Measurements from ENCODE around the gene ZP4.

The ZP4 gene

GRCh38 chr1:237888143-237888542, 2.6 kb downstream of the ZP4 start:
- no peak overlapping the region for H3K27ac Mint-ChIP-seq
- no peaks in the 10 kb centered on the region for H3K36me3 Mint-ChIP-seq (ENCODE audit: low read depth)
- H3K4me3 Mint-ChIP-seq, result no peak overlapping the region
- H3K27me3 Mint-ChIP-seq (ENCODE audit: low read depth, poor library complexity), result peaks cover 29% of the 10 kb centered on the region
- no peak for DNase-seq
- no peak for TF ChIP-seq CTCF (IDR thresholded peaks at IDR 0.05)
- H3K9me3 Mint-ChIP-seq, result no peaks in the 10 kb centered on the region
- H3K4me1 Mint-ChIP-seq, result peaks cover 9% of the 10 kb centered on the region

DNA sequence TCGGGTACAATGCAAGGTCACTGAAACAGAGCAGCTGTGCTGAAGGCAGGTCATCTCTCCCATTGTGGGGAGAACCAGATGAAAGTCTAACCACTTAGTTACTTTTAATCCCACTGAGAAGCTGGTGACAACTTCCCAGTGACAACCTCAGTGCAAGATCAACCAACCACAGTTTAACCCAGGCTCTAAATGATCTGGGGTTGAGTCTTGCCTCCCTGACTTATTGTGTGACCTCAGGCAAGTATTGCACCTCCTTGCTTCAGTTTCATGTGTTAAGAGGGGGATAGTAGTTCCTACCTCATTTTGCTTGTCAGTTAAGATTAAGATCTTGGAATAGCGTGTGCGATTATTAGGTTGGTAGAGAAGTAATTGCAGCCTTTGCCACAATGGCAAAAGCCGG, 3.2 kb downstream of the ZP4 start:
- Mint-ChIP-seq H3K36me3 (ENCODE audit: low read depth) (no peaks in the 10 kb centered on the region), H3K4me1 (peaks cover 9% of the 10 kb centered on the region), H3K4me3 (no peak overlapping the region), H3K27me3 (ENCODE audit: low read depth, poor library complexity) (peaks cover 23% of the 10 kb centered on the region), H3K9me3 (no peaks in the 10 kb centered on the region), H3K27ac (no peak overlapping the region)
- no peak for TF ChIP-seq CTCF (IDR thresholded peaks at IDR 0.05)
- no peak for DNase-seq

DNA sequence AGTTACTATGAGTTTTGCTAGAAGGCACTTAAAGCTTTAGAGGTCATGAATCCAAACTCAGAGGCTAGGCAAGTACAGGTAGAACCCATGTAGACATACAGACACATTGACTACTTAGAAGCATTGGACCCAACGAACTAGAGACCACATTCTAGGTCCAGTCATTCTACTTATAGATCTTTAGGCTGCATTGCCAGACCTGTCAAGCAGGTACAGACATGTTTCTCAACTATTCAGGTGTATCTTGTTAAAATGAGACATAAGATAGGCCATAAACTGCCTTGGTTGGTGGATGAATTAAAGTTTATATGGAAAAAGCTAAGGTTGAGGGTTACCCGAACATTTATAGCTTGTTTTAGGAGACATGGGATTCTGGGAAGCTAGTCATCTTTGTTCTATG, 6.5 kb downstream of the ZP4 start:
- DNase-seq, result no peak
- H3K27ac Mint-ChIP-seq, result no peak overlapping the region
- peaks cover 9% of the 10 kb centered on the region for H3K4me1 Mint-ChIP-seq
- peaks cover 21% of the 10 kb centered on the region for H3K27me3 Mint-ChIP-seq (ENCODE audit: low read depth, poor library complexity)
- no peak for TF ChIP-seq CTCF (IDR thresholded peaks at IDR 0.05)
- H3K36me3 Mint-ChIP-seq (ENCODE audit: low read depth), result no peaks in the 10 kb centered on the region
- H3K4me3 Mint-ChIP-seq, result no peak overlapping the region
- H3K9me3 Mint-ChIP-seq, result no peaks in the 10 kb centered on the region

- Mint-ChIP-seq H3K27me3 (ENCODE audit: low read depth, poor library complexity) (peaks cover 15% of the 10 kb centered on the region), H3K9me3 (no peaks in the 10 kb centered on the region), H3K27ac (no peak overlapping the region), H3K36me3 (ENCODE audit: low read depth) (no peaks in the 10 kb centered on the region), H3K4me3 (no peak overlapping the region), H3K4me1 (no peaks in the 10 kb centered on the region)
- TF ChIP-seq CTCF (IDR thresholded peaks at IDR 0.05), result no peak
- DNase-seq, result no peak
These were observed 11.5 kb downstream of the ZP4 start for GRCh38 chr1:237879195-237879594.

GRCh38 chr1:237878406-237878805, 12.3 kb downstream of the ZP4 start:
- TF ChIP-seq CTCF (IDR thresholded peaks at IDR 0.05), result no peak
- Mint-ChIP-seq H3K4me1 (peaks cover 7% of the 10 kb centered on the region), H3K9me3 (no peaks in the 10 kb centered on the region), H3K4me3 (no peak overlapping the region), H3K27ac (no peak overlapping the region), H3K27me3 (ENCODE audit: low read depth, poor library complexity) (peaks cover 11% of the 10 kb centered on the region), H3K36me3 (ENCODE audit: low read depth) (no peaks in the 10 kb centered on the region)
- no peak for DNase-seq

DNA sequence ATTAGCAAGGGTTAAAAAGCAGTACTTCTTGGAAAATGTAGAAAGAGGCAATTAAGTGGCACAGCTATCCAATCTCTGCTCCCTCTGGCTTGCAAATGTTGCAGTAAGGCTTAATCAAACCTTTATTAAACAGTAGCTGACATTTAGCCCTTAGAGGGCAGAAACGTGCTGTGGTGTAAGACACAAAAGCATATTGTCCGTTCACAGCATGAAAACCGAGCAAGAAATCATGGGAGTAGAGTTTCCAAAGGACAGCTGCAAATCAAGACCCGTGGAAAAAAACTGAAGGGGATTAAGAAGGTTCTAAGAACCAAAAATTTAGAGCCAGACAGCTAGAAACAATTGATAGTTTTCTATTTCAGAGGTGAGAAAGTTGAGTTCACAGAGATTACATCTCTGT, 13.1 kb downstream of the ZP4 start:
- Mint-ChIP-seq H3K27ac (no peak overlapping the region), H3K27me3 (ENCODE audit: low read depth, poor library complexity) (peaks cover 11% of the 10 kb centered on the region), H3K4me3 (no peak overlapping the region), H3K9me3 (no peaks in the 10 kb centered on the region), H3K4me1 (peaks cover 12% of the 10 kb centered on the region), H3K36me3 (ENCODE audit: low read depth) (no peaks in the 10 kb centered on the region)
- TF ChIP-seq CTCF (IDR thresholded peaks at IDR 0.05), result no peak
- DNase-seq, result no peak
